GM12878 (cell line): ENCODE measurements around the gene OLFM1. TPM values are rescaled to one million over a fixed set of nuclear protein-coding genes. Genes with fewer than 3 reads are reported as not detected.

Experiments
- BCL11A ChIP-seq: IDR thresholded peaks from 2 replicates; pipeline ENCODE4 v1.6.1; 2011; ENCODE audit warnings: low read depth, low read length
- CUX1 ChIP-seq: IDR thresholded peaks from 2 replicates; pipeline ENCODE4 v1.6.1; 2012; ENCODE audit warnings: improper control_type of control experiment, low read depth, low read length; ENCODE audit not compliant: insufficient replicate concordance
- IRF4 ChIP-seq: IDR thresholded peaks from 2 replicates; pipeline ENCODE4 v1.6.1; 2011; ENCODE audit warnings: low read depth, low read length
- MLLT1 ChIP-seq: fragments of 450-650 bp; IDR thresholded peaks from 2 replicates; pipeline ENCODE4 v1.6.1; 2016; ENCODE audit warnings: mild to moderate bottlenecking
- MXI1 ChIP-seq: fragments of 150-350 bp; IDR thresholded peaks from 2 replicates; pipeline ENCODE4 v1.6.1; 2011; ENCODE audit warnings: low read depth, mild to moderate bottlenecking, inconsistent platforms, low read length, improper control_type of control experiment
- PRDM15 ChIP-seq: fragments of 450-650 bp; formaldehyde crosslinking; IDR thresholded peaks from 2 replicates; pipeline ENCODE4 v1.4.0; 2020; ENCODE audit warnings: mild to moderate bottlenecking, moderate library complexity
- TBL1XR1 ChIP-seq: IDR thresholded peaks from 2 replicates; pipeline ENCODE4 v1.6.1; 2012; ENCODE audit warnings: low read depth, low read length, improper control_type of control experiment
- ZBTB11 ChIP-seq: fragments of 450-650 bp; formaldehyde crosslinking; IDR thresholded peaks from 2 replicates; pipeline ENCODE4 v1.5.0; 2022; ENCODE audit warnings: mild to moderate bottlenecking, missing genetic modification characterization
- polyA plus RNA-seq, 11 experiments: library from polyadenylated mRNA; depleted of rRNA in 4 of 11; unstranded in 6 of 11; stranded (reverse) in 5 of 11; fragments of >200 nt; fragmentation: Nextera tagmentation in 4 of 11; fragmentation: Illumina TruSeq in 1 of 11; extraction: Ambion mirVana in 4 of 11; extraction: Trizol in 1 of 11; gene quantifications; 1 replicate in 1 of 11; 2 replicates in 10 of 11; pipeline versions ENCODE4 v1.2.1 to v1.2.3, GENCODE V29; 2011 to 2016; ENCODE audit warnings: inconsistent platforms in 2 of 11, missing spikeins in 2 of 11, low read depth in 1 of 11
- total RNA-seq, 4 experiments: library from RNA; depleted of rRNA in 3 of 4; stranded (reverse); fragments of >200 nt in 3 of 4; fragmentation: Illumina TruSeq in 1 of 4; extraction: Trizol in 1 of 4; gene quantifications; 2 replicates each; pipeline versions ENCODE4 v1.2.1 to v1.2.3, GENCODE V29; 2013 to 2021

The OLFM1 gene
- total and polyA plus RNA-seq, 10 of the 15 experiments (the other 5 are each of a cell fraction or from before 2014, with no cell fraction given), result not detected

GRCh38 chr9:135146766-135147473, 59.5 kb downstream of the OLFM1 start (continued):
- TF ChIP-seq ZBTB11 (no peak), BCL11A (no peak), MXI1 (no peak), IRF4 (no peak), TBL1XR1 (no peak), MLLT1 (no peak), CUX1 (no peak), PRDM15 (CRISPR knock-in tag) (no peak)
